PFSK-1 (cell line): ENCODE results near the gene B3GLCT.

Source experiments
- POLR2AphosphoS5 ChIP-seq: IDR thresholded peaks from 2 replicates; pipeline ENCODE4 v1.6.1; 2012; ENCODE audit warnings: low read depth, mild to moderate bottlenecking, control low read depth, low read length, moderate library complexity
- SIN3A ChIP-seq: IDR thresholded peaks from 2 replicates; pipeline ENCODE4 v1.6.1; 2012; ENCODE audit warnings: mild to moderate bottlenecking, low read length, moderate library complexity, borderline replicate concordance; ENCODE audit not compliant: insufficient read depth
- TAF1 ChIP-seq: IDR thresholded peaks from 2 replicates; pipeline ENCODE4 v1.6.1; 2012; ENCODE audit warnings: low read length, control low read depth, borderline replicate concordance; ENCODE audit not compliant: insufficient read depth

DNA sequence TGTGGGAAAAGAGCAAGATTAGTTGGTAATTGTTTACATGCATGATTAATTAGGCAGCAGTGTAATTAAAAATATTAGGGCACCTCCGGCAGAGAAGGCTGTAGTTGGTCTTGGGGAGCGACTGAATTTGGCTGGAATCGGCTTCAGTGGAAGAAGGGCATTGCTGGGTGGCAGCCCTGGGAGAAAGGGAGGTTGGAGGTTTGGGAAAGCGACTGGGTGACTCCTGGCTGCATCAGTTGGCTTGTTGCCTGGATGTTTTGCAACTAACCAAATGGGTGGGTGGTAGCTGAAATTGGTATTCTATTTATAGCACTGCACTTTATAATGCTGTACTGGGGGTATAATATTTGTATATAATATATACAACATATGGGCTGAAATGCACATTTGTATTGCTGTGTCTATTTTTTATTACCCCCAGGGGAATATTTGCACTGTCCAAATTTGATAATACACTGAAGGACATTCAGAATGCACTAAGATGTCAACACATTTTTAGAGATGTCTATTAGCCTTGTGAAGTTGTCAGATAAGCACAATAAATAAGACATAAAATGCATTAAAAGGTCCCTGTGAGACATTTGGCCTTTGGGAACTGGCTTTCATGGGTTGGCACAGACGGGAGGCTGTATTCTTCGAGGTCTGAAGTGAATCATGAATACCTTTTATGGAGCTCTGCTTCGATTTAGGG is 1.7 kb downstream of the B3GLCT start:
- TF ChIP-seq TAF1 (no peak), POLR2AphosphoS5 (no peak), SIN3A (no peak)
